Activated CD8-positive, alpha-beta memory T cell treated with anti-CD3 and anti-CD28 coated beads for 4 hours (primary cell): ENCODE measurements around the gene ERCC6L.
A peak's percentile ranks its signal among the peaks of the same experiment; 100 is the strongest.

Experiments
- DNase-seq, 2 donors: peaks; one replicate each; pipeline ENCODE4 v3.0.0-alpha.2; 2020; ENCODE audit warnings: low read depth in 2 of 2

Gene ERCC6L, protein sequence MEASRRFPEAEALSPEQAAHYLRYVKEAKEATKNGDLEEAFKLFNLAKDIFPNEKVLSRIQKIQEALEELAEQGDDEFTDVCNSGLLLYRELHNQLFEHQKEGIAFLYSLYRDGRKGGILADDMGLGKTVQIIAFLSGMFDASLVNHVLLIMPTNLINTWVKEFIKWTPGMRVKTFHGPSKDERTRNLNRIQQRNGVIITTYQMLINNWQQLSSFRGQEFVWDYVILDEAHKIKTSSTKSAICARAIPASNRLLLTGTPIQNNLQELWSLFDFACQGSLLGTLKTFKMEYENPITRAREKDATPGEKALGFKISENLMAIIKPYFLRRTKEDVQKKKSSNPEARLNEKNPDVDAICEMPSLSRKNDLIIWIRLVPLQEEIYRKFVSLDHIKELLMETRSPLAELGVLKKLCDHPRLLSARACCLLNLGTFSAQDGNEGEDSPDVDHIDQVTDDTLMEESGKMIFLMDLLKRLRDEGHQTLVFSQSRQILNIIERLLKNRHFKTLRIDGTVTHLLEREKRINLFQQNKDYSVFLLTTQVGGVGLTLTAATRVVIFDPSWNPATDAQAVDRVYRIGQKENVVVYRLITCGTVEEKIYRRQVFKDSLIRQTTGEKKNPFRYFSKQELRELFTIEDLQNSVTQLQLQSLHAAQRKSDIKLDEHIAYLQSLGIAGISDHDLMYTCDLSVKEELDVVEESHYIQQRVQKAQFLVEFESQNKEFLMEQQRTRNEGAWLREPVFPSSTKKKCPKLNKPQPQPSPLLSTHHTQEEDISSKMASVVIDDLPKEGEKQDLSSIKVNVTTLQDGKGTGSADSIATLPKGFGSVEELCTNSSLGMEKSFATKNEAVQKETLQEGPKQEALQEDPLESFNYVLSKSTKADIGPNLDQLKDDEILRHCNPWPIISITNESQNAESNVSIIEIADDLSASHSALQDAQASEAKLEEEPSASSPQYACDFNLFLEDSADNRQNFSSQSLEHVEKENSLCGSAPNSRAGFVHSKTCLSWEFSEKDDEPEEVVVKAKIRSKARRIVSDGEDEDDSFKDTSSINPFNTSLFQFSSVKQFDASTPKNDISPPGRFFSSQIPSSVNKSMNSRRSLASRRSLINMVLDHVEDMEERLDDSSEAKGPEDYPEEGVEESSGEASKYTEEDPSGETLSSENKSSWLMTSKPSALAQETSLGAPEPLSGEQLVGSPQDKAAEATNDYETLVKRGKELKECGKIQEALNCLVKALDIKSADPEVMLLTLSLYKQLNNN

DNA sequence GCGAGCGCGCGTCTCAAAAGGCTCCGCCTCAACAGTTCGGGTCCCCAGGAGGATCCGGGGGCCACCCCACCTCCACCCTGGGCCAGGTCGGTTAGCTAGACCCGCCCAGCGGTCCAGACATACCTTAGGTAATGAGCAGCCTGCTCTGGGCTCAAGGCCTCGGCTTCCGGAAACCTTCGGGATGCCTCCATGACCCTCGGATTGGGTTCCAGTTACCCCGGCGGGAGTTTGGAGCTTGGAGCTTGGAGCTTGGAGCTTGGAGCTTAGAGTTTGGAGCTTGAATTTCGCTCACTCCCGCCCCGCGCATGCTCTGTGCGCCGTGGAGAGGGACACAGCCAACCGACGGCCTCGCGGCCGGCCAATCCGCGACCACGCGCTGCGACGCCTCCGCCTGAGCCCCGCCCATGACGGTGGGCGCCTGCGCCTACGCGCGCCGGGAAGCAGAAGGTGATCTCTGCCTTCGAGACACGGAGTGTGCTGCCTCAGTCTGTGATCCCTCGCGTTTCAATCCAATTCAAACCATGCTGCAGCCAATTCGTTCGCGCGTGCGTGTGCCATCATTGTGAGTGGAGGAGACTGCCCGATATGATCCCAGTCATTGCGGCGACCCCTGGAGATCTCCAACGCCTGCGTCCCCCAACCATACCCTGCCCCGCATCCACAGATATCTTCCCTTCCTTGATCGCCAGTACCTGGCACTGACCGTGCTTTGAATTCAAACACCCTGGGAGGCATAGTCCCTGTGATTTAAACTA, at the start of gene ERCC6L:
Gene ERCC6L, minus strand, starts transcription at position 307 of the 755 bp plus-strand sequence. Its CDS starts 116 bp downstream, at position 191.
- peak; percentile 67 to 69 for DNase-seq

DNA sequence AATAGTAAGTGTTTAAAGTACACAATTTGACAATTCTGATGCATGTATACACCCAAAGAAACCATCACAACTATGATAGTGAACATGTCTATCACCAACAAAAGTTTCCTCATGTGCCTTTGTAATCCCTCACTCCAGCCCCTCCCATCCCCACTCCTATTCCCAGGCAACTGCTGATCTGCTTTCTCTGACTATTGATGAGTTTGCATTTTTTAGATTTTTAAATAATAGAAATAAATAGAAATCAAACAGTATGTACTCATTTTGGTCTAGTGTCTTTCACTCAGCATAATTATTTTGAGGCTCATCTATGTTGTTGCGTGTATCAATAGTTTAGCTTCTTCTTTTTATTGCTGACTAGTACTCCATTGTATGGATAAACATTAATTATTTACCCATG, 43.5 kb upstream of the ERCC6L start:
- no peak for DNase-seq

DNA sequence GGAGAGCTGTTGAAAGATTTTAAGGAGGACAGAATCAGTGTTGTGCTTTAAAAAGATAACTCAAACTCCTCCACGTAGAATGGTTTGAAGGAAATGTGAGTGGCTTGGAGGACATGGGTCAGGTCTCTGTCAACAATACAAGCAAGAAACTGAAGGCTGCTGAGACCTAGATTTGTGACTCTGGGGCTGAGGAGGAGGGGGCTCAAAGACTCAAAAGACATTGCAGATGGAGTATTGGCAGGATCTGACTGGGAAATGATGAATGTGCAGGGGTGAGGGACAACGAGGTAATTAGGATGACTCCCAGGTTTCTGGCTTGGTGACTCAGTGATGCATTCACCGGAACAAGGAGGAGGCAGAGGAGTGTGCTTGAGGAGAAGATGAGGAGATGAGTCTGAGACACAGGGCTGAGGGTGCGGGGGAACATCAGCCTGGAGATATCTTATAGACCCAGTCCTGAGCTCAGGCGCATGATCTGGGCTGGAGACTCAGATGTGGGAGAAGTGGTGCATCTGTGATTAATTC, 41.6 kb upstream of the ERCC6L start:
- DNase-seq = no peak

DNA sequence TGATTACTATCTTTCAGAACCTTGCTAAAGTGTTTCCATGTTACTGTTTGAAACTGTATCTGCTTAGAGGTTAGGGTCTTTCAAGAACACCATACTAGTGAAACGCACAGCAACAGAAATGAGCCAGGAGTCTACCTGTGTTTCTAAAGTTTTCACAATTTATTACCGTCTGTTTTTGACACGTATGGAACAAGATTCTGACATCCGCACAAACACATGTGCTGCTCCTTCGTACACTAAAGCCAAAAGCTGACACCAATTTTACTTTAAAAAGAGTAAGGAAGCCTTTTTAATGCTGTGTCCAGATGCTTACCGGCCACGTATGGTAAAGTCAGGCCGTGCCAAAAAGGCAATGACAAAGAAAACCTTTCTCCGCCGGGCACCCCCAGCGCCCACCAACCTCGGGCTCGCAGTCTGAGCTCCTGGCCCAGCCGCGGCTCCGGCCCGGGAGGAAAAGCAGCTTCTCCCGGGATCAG, 37.7 kb upstream of the ERCC6L start:
- no peak for DNase-seq

DNA sequence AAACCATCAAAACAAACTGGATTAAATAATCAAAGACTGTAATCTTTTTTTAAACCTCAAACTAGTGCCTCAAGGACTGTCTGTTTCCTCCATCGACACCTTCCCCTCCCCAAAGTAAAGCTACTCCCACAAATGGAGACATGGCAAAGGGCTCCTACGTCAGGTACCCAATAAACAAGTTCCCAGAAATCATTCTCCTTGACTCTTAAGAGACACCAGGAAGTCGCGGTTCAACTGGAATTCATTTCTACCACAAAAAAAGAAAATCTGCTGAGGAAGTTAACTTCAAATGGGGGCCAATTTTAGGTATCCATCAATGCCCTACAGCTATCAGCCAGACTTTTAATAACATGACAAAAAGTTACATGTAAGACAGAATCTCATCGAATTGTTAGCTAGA, 35.7 kb upstream of the ERCC6L start:
- DNase-seq = no peak

DNA sequence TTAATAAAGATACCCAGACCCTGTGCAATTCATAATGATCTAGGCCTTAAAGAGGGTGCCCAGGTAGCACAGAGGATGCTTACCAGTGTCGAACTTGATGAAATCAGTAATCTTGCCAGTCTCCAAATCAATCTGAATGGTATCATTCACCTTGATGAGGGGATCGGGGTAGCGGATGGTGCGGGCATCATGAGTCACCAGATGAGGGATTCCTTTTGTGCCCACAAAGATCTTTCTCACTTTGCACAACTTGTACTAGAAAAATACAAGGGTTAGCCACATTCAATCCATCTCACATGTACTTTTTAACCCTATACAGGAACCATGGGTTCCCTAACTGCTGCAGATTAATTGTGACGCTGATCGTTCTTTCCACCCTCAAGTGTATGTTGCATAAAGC, 34.9 kb upstream of the ERCC6L start:
- peak in 1 of 2 donors; percentile 2 for DNase-seq

DNA sequence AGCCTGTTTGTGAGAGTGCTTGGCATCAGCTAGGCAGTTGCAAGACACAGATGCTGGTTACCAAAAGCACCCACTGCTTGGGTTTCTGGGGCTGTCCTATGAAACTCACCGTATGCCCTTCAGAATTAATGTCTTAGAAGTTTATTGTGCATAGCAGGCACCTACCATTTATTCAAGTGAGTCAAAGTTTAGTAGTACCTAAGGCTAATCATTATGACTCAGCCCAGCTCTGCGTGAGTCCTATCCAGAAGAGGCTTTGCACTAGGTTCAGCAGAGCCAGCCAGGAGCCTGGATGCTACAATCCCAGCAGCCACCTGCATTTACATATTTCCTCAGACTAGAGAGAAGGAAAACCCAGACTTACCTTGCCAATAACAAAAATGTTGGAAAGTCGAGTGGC, 34.0 kb upstream of the ERCC6L start:
- DNase-seq = no peak

DNA sequence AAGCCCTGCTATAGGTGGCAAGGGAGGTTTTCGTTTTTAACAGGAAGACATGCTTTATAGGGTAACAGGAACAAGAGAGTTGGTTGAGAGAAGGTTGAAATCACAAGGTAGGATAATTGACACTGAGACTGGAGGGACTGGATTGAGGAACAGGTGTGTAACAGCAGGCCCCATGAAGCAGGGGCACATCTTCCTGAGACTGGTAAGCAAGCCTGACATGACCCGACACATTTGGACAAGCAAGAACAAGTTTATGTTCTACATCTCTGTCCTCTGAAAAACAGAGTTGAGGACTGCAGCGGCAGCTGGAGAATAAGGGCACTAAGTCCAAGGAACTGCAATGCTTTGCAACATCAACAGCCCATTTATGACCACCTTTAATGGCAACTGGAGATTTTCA, 33.0 kb upstream of the ERCC6L start:
- no peak for DNase-seq

DNA sequence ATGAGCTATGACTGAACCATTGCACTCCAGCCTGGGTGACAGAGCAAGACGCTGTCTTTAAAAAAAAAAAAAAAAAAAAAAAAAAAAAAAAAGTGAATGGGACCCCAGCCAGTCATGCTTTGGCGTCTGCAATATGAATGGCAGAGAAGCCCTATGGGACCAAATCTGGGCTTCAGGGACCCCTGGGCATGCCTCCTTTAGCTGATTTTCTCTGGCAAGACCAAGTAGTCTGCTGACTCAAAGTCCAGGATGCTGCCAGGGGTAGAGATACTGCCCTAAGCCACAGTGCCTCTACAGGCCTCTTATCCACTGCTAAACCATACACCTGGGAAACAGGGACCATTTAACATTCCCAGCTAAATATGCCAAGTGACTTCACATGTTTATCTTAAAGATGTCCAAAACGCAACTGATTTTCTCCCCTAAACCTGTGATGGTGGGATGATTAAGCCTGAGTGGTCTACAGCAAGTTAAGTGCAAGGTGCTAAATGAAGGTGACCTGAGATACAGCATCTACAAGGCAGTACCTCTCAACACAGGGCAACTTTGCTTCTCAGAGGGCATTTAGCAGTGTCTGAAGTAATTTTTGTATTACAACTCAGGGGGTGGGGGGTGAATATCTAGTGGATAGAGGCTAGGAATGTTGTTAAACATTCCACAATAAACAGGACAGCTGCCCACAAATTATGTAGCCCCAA, 32.4 kb upstream of the ERCC6L start:
- no peak for DNase-seq

DNA sequence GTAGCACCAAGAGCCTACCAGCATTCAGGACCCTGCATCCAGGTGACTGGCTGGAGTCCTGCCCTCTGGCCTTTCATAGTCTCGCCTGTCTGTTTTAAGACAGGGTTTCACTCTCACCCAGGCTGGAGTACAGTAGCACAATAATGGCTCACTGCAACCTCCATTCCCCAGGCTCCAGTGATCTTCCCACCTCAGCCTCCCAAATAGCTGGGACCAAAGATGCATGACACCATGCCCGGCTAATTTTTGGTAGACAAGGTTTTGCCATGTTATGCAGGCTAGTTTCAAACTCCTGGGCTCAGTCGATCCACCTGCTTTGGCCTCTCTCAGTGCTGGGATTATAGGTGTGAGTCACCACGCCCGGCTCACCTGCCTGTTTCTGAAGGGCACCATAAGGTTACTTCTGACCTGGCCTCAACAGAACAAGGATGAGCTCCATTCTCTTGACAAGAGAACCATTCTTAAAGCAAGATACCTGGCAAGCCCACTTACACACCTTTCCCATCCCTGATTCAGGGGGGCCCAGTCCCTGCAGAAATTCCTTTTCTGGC, 31.6 kb upstream of the ERCC6L start:
- DNase-seq = no peak

DNA sequence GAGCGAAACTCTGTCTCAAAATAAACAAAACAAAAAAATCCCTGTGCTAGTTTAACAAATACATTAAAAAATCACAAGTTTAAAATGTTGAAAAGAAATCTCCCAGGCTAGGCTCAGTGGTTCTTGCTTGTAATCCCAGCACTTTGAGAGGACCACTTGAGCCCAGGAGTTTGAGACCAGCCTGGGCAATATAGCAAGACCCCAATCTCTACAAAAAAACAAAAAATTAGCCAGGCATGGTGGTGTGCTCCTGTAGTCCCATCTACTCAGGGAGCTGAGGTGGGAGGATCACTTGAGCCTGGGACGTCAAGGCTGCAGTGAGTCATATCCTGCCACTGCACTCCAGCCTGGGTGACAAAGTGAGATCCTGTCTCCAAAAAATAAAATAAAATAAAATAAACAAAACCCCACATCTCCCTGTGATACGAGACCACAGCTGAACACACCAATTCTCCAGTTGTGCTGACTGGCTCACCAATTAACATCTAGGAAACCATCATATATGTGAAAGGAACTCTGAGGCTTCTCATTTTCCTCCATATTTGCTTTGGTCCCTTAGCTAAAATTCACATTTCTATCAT, 30.9 kb upstream of the ERCC6L start:
- peak in 1 of 2 donors; percentile 5 for DNase-seq

DNA sequence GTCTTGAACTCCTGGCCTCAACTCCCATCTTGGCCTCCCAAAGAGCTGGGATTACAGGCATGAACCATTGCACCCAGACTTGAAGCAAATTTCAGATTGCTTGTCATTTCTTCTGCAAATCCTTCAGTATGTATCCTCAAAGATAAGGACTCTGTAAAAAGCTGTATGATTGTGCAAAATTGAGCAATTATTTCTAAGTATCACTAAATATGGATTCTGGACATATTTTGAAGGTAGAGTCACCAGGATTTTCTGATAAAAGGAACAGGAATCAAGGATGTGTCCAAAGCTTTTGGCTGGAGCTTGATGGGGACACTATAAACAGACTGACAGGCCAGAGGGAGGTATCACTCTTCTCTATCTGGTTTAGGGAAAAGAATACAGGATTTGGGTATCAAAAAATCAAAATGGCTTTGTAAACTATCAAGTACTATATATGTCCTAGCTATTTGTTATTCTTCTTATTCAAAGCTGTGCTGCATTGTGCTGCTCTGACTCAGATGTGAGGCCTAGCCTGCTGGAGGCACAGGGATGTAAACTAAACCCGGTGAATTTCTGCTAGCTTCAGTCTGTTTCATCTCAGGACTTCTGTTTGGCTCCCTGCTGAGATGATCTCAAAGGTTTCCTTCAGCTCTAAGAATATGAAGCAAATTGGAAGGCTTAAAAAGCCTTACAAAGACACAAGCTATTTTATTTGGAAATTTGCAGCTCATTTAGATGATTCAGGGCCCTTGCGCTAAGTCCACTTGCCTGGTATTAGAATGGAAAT, 30.0 kb upstream of the ERCC6L start:
- DNase-seq = no peak

DNA sequence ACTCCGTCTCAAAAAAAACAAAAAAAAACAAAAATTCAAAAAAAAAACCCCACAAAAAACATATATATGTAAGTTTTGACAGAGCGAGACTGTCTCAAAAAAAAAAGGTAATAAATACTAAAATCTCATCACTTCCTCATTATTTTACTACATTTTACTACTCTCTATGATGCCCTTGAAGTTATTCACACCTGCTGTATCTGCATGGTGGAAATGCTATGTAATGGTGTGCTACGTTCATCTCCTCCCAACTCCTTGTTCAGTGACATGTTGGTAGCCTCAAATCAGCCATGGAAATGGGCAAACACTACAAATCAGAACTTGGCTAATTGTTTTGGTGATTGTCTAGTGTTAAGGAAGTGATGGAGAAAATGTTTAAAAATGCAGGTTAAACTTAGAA, 26.4 kb upstream of the ERCC6L start:
- DNase-seq = no peak

DNA sequence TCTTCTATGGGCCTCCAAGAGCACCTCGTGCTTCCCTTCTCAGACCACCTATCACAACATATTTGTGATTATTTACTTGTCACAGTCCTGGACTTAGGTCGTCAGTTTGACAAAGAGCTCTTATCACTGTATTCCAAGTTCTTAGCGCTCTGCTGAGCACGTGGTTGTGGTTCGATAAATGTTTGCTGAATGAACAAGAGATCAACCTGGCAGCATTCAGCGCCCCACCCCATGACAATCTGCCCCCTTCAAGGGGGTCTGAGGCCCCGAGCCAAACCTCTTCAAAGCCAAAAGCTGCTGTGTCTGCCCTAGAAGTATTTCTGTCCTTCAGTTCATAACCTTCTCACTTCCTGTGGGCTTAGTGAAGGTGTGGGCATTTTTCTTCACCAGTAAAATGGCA, 23.2 kb upstream of the ERCC6L start:
- DNase-seq = no peak

DNA sequence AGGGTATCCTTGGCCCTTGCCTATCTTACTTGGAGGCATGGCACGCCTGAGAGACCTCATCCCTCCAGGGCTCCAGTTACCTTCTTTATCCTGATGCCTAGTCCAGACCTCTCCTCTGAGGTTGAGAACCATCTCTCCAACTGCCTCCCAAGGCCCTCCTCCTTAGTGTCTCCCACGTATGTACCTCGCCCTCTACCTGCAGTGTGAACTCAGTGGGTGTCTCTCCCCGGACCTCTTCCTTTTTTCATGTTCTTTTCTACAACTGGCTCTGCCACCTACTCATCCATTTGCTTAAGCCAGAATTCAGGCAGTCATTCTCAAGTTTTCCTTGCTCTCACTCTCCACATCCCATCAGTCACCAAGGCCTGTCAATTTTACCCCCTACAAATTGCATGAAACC, 21.6 kb upstream of the ERCC6L start:
- no peak for DNase-seq

DNA sequence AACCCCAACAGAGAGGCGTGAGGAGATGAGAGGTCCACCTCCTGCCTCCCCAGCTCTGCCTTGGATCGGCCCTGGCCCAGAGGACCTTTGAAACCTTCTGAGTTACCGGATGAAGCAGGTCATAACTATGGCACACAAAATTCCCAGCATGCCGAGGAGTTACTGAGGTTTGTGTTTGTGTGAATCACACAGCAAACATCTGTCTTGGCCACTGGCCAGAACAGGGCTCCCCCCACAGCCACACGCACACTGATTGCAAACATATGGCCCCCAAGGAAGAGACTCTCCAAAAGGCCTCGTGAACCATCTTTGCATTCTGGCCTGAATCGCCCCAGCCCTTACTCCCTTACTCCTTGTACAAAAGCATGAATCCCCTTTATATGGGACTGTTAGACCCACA, 19.3 kb upstream of the ERCC6L start:
- DNase-seq = no peak

DNA sequence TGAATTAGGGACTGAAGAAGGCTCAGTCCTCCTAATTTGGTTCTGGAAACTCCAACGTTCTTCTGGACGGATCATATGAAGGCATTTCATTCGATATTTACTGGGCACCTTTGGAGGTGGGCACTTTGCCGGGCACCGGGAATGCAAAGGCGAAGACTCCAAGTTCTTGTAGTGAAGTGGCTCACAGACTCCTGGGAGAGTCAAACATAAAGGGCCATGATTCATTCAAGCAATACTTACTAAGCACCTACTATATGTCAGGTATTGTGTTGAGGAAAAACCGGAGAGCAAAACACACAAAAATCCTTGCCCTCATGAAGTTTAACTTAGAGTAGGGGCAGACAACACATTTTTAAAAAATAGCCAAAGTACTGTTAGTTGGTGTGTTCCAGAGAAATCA, 17.0 kb upstream of the ERCC6L start:
- no peak for DNase-seq

DNA sequence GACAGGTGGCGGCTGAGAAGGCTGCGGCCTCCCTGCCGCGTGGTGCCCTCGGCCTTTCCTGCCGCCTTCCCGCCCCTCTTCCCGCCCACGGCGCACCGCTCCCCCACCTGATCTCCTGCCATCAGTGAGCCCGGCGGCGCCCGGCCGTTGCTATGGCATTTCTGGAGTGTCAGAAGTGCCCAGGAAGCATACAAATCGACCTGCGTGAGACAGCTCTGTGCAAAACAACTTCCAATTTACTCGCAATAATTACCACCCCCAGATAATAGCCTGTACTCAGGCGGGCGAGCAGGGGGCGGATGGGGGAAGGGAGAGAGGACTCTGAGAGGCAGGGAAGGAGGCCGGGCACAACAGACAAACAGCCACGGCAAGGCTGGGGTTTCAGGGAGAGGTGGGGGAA, 16.6 kb upstream of the ERCC6L start:
- DNase-seq = no peak

DNA sequence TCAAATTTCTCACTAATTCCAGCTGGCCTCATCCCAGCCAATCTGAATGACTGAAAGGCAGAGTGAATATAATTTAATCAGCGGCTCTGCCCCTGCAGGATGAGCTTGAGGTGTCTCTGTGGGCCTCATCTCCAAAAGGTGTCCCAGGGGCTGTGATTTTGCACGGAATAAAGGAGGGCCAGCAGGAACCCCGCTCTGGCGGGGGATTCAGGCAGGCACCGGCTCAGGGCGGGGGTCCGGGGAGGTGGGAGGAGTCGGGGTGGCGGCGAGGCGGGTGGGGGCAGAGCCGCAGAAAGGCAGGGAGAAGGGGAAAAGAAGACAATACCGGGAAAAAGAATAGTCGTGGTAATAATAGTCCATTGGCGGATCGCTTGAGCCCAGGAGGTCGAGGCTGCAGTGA, 16.0 kb upstream of the ERCC6L start:
- no peak for DNase-seq
